HG02885 (cell line): Measurements from ENCODE around the gene EDIL3.
"Not testable (repeated sequence)": the region's sequence is repeated elsewhere in the genome, so short reads cannot be mapped to it uniquely, and the experiment has no call there.

ENCODE experiments used
- ATAC-seq: cut with Tn5 transposase; IDR thresholded peaks from one replicate; pipeline ENCODE4 v1.9.1; 2021; ENCODE audit warnings: mild to moderate bottlenecking; ENCODE audit not compliant: unreplicated experiment, poor library complexity

Gene EDIL3

GRCh38 chr5:84381502-84382362, 2.9 kb downstream of the EDIL3 start:
- ATAC-seq, result no peak

GRCh38 chr5:84379749-84380148, 4.9 kb downstream of the EDIL3 start:
- ATAC-seq, result no peak

- ATAC-seq, result no peak
Observed at GRCh38 chr5:84378961-84379360, 5.7 kb downstream of the EDIL3 start.

GRCh38 chr5:84378420-84378819, 6.3 kb downstream of the EDIL3 start:
- no peak for ATAC-seq

- no peak for ATAC-seq
Observed at GRCh38 chr5:84376346-84376745, 8.3 kb downstream of the EDIL3 start.

GRCh38 chr5:84374568-84374967, 10.1 kb downstream of the EDIL3 start:
- no peak for ATAC-seq

GRCh38 chr5:84373506-84373905, 11.2 kb downstream of the EDIL3 start:
- ATAC-seq, result no peak

GRCh38 chr5:84372066-84372695, 12.5 kb downstream of the EDIL3 start:
- no peak for ATAC-seq

GRCh38 chr5:84370176-84370575, 14.5 kb downstream of the EDIL3 start:
- ATAC-seq, result no peak

GRCh38 chr5:84364043-84364442, 20.6 kb downstream of the EDIL3 start:
- ATAC-seq, result no peak

GRCh38 chr5:84362061-84362720, 22.5 kb downstream of the EDIL3 start:
- ATAC-seq, result no peak

- no peak for ATAC-seq
Observed at GRCh38 chr5:84361572-84361971, 23.1 kb downstream of the EDIL3 start.

GRCh38 chr5:84360056-84360455, 24.6 kb downstream of the EDIL3 start:
- no peak for ATAC-seq

GRCh38 chr5:84354101-84354500, 30.6 kb downstream of the EDIL3 start:
- no peak for ATAC-seq

GRCh38 chr5:84344788-84345187, 39.9 kb downstream of the EDIL3 start:
- no peak for ATAC-seq

- ATAC-seq, result no peak
Observed at GRCh38 chr5:84343171-84343570, 41.5 kb downstream of the EDIL3 start.

GRCh38 chr5:84332106-84332505, 52.6 kb downstream of the EDIL3 start:
- ATAC-seq, result no peak

GRCh38 chr5:84327591-84327990, 57.1 kb downstream of the EDIL3 start:
- ATAC-seq, result no peak

- ATAC-seq, result no peak
Observed at GRCh38 chr5:84322646-84323045, 62.0 kb downstream of the EDIL3 start.

GRCh38 chr5:84317826-84318225, 66.9 kb downstream of the EDIL3 start:
- ATAC-seq, result not testable (repeated sequence)

- ATAC-seq, result not testable (repeated sequence)
Observed at GRCh38 chr5:84312280-84312679, 72.4 kb downstream of the EDIL3 start.
